SK-N-DZ (cell line): ENCODE data around the gene B3GALNT1.
A peak's percentile ranks its signal among the peaks of the same experiment; 100 is the strongest.
"Not testable (repeated sequence)": the region's sequence is repeated elsewhere in the genome, so short reads cannot be mapped to it uniquely, and the experiment has no call there.

ENCODE experiments used
- DNase-seq: peaks from one replicate; pipeline ENCODE4 v3.0.0-alpha.2; 2015; ENCODE audit warnings: low spot score

The B3GALNT1 gene

DNA sequence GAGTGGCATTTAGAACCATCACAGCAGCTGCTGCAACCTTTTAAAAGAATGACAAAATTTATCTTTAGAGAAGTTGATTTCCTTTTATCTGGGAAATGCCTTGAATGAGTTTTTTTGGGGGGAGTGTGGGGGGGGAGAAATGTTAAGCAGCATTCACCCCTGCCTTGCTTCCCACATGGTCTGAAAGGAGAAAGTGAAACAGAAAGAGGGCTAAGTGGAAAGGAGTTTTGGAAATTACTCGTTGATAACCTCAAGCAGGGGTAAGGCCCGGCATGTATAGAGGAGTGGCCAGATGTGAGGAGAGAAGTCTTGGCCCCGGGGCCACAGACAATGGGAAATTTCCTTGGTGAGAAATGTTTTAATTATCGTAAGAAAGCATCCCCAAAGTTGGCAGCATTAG, 23.5 kb downstream of the B3GALNT1 start:
- DNase-seq: no peak

DNA sequence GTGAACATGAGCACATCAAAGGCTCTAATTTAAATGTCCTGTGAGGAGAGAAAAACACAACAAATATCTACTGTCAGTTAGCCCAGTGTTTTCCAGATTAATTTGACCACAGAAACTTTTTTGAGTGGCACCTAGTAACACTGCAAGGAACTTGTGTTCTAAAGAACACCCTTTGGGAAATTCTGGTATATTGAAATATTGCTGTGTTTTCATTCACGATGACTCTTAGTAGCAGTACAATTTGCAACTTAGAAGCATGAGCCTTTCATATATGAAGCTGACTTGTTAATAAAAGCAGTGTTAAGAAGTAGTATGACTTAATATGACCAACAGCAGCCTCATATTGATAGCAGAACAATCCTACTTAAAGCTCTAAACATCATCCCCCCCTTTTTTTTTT, 32.0 kb downstream of the B3GALNT1 start:
- no peak for DNase-seq

DNA sequence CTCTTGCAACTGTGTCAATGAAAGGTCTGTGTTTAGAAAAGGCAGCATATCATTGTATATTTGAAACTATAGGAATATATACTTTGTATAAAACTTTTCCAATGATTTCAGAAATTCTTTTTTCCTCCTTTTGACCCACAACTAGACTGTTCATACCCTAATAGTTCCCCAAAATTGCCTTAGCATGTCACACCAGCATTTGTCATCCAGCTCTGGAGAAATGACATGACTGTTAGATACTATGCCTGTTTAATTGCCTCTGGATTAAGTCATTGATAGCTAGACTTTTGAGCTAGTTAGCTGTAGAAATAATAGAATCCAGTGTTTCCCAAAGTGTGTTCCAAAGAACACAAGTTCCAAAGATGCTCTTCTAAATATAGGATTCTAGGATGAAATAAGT, 32.4 kb downstream of the B3GALNT1 start:
- no peak for DNase-seq

GRCh38 chr3:161072211-161072621, 32.9 kb downstream of the B3GALNT1 start:
- no peak for DNase-seq

- DNase-seq: no peak
These were observed 34.0 kb downstream of the B3GALNT1 start for GRCh38 chr3:161070980-161071663.

DNA sequence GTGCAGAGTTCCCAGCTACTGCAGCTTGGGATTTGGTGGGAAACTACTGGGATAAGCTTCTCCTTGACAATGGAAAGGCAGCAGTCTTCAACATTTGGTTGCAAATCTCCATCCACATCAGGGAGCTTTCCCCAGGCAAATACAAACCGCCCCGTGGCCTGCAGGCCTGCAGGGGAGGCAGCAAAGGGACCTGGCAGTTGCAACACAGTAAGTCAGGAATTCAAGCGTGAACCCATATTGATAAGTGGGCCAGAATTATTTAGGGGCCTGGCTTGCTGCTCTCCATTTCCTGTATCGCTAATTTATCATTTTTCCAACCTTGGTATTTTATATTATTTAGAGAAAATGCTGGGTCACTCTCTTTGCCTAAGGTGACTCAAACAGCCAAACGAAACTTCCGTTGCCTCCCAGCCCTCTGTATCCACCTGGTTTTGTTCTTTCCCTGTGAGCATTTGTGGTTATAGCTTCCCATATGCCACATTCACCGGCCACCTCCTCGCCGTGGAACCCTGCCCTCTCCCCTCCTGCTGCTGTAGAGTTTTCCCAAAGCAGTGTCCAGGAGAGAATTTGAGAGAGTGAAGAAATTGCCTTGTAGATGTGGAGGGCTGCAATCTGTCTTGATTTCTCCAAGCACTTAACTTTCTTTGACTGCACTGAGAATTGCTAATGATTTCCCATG, 34.8 kb downstream of the B3GALNT1 start:
- DNase-seq: no peak

DNA sequence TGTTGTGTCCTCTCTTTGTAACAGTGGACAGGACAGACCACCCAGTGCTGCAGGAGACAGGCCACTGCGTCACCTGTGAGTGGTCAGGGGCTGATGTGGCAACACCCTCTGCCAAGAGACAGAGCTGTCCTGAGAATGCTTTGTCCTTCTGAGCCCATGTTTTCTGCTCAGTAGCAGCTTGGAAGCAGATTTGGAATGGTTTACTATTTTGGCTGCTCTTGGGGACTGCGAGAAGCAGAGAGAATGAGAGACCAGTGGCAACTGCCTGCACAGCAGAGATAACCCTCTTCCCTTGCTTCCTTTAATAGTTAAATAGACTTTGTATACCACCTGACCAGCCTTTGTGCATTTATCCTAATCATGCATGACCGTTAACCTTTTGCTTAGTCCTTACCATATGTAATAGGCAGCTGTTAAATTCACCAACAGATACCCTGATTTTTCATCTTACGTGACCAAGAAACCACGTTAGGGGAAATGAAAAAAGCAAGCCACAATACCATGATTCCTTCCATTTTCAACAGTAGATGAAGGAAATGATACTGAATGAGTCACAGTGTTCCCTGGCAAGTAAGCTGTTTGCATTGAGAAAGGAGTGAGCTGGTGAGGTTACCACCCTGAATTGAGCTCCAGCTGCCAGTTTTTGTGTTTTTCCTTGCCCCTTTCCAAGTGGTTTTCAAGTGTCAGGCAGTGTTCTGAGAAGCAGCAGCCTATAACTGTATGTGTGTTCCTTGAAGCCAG, 35.5 kb downstream of the B3GALNT1 start:
- DNase-seq: no peak

DNA sequence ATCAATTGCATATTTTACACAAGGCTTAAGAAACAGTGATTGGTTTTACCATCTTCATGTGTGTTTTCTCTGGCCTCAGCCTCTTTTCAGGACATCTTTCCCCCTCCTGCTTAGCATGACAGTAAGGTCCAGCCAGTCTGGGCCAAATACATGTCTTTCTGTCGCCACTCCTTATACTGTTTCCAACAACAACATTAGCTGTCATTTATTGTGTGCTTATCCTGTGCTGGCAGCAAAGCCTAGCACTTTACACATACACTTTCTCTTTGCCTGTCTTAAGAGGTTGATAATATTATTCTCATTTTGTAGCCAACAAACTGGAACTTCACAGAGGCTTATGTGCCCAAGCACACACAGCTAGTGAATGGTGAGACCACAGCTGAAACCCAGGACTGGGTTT, 37.8 kb downstream of the B3GALNT1 start:
- no peak for DNase-seq

GRCh38 chr3:161066930-161067329, 38.2 kb downstream of the B3GALNT1 start:
- no peak for DNase-seq

DNA sequence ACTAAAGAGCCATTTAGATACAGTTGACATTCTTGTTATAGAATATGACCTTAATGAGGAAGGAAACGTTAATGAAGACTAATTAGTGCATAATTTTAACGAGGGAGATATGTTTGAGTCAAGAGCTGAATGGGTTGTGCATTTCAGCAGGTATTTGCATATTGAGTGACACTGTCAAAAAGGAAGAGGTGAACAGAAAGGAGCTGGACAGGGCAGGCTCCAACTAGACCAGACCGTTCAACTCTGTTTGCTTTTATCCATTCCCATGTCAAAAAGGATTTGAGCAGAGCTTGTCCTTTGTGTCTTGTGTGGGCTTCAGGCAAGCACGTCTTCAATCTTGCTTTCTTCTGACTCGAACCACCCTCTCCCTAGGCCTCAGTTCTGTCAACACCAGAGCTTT, 40.7 kb downstream of the B3GALNT1 start:
- DNase-seq: no peak

- DNase-seq: peak; percentile 40
These were observed 50.1 kb downstream of the B3GALNT1 start for GRCh38 chr3:161054860-161055604.

DNA sequence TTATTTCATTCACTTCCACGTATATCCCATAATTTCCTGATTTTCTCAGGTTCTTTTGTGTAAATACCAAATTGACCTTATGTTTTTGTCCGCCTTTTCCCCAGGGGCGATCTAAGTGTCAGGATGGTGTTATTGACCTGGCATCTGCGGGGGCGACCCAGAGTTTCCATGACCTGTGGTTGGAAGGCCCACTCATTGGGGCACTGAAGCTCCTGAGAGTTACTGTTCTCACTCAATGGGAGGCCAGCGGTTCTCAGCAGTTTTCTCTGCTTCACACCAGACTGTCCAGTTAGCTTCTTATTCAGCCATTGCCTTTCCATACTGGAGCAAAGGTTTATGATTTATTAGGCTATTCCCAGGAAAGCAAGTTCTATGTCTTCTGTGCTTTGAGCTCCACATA, 53.3 kb downstream of the B3GALNT1 start:
- no peak for DNase-seq

- DNase-seq: no peak
These were observed 54.2 kb downstream of the B3GALNT1 start for GRCh38 chr3:161050935-161051334.

- DNase-seq: peak; percentile 34
These were observed 55.4 kb downstream of the B3GALNT1 start for GRCh38 chr3:161049683-161050248.

DNA sequence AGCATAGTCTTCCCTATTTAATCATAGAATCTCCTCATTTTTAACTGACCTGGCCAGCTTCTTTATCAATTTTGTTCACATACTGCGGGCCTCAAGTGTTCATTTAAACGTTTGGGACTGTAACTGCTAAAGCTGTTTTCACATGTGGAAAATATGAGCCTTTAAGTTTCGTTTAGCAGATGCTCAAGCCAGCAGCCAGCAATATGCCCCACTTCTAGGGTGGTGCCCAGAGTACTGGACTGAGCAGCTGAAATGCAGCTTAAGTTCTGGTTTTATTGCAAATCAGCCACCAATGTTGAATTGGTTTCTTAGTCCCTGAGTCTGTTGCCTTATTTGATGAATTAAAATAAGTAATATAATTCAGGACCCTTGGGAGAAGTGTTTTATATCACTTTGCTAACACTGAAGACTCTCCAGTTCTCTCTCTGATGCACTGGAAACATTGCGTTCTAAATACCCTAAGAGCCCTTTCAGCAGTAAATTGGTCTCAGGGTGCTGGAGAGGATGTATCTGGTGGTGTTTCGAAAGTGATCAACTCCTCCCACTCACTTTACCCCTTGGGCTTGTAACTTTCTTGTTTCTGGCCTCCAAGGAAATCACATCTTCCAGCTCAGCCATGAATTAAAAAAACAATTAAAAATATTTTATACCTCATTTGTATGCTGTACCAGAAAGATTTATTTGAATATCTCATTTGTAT, 61.7 kb downstream of the B3GALNT1 start:
- DNase-seq: no peak

GRCh38 chr3:161042023-161042501, 63.1 kb downstream of the B3GALNT1 start:
- no peak for DNase-seq

DNA sequence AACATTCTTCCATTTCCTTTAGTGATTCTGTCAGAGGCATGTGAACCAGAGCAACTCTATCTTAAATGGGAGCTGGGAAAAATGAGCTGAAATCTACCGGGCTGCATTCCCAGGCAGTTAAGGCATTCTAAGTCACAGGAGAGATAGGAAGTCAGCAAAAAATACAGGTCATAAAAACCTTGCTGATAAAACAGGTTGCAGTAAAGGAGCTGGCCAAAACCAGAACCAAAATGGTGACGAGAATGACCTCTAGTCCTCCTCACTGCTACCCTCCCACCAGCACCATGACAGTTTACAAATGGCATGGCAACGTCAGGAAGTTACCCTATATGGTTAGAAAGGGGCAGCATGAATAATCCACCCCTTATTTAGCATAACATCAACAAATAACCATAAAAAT, 66.4 kb downstream of the B3GALNT1 start:
- no peak for DNase-seq

GRCh38 chr3:161035711-161036110, 69.4 kb downstream of the B3GALNT1 start:
- DNase-seq: no peak

DNA sequence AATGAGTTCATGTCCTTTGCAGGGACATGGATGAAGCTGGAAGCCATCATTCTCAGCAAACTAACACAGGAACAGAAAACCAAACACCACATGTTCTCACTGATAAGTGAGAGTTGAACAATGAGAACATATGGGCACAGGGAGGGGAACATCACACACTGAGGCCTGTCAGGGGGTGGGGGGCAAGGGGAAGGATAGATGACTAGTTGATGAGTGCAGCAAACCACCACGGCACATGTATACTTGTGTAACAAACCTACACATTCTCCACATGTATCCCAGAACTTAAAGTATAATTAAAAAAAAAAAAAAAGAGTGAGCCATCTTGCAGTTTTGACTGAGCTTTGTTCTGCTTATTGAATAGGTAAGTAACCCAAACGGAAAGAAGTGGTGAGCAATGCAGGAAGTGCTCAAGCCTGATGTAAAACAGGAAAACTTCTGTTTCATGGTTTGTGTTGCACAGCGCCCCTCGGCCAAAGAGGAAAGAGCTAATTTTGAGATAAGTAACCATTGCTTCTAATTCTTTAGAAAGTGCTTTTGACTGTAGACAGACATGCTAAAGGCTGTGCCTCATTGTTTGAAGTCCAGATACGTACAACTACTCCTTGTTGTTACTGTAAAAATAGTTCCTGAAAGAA, 70.1 kb downstream of the B3GALNT1 start:
- not testable (repeated sequence) for DNase-seq
